ENCODE measurements around the gene USP33.

DNA sequence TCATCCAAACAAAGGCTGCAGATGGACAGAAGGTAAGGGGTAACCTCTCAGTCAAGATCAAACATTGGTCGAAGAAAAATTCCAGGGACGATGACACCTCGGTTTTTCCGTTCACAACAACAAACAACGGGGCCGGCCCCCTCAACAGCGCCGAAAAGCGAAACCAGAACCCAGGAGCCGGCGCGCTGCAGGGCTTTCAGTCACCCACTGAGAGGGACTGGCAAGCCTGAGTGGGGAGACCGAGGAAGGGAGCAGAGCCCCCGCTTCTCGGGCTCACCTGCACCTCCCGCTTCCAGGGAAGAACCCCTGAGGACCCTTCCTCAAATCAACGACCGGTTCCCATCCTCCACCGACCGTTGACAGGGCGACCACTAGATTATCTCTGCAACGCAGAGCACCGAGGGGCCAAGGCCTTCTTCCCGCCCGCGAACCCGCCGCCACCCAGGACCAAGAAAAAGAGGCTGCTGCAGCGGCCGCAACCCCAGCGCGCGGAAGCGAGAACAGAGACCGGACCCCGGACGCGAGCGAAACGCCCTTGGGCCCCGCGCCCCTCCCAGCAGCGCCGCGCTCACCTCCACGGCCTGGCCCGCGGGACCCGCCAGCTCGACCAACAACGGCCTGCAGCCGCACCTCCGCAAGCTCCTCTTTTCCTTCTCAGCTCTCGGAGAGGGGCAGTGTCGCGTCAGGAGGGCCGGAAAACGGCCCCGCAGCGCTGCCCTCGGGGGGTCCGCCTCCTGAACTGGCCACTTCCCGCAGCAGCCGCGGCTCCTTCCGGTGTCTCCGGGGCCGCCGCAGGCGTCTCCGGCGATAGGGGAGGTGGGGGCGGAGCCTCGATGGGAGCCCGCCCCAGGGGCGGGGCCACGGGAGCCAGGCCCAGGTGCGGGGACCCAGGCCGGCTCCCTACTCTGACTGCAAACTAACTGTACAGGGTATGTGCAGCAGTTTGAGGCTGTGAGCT lies at the start of gene USP33:
- TF ChIP-seq CTCF (IDR thresholded peaks at IDR 0.05; ENCODE audit: low read depth, low read length, poor library complexity, severe bottlenecking) = no peak
- TF ChIP-seq EZH2phosphoT487 (IDR thresholded peaks at IDR 0.05; ENCODE audit: borderline replicate concordance, low read length) = no peak

Data from DOHH2 (cell line).